Endothelial cell (in vitro differentiated cells): ENCODE measurements around the gene CMIP. TPM values are rescaled to one million over a fixed set of nuclear protein-coding genes. Genes with fewer than 3 reads are reported as not detected.
"Not testable (repeated sequence)": the region's sequence is repeated elsewhere in the genome, so short reads cannot be mapped to it uniquely, and the experiment has no call there.

Source experiments
- DNase-seq: peaks from one replicate; pipeline ENCODE4 v3.0.0; 2021; ENCODE audit warnings: low spot score
- H3K27ac Mint-ChIP-seq: one replicate; pipeline ENCODE4 v1.8.0; 2021; ENCODE audit warnings: mixed read lengths, inconsistent platforms; ENCODE audit not compliant: unreplicated experiment
- H3K27me3 Mint-ChIP-seq: one replicate; pipeline ENCODE4 v1.8.0; 2021; ENCODE audit warnings: mild to moderate bottlenecking, moderate library complexity, mixed read lengths, inconsistent platforms; ENCODE audit not compliant: unreplicated experiment
- H3K36me3 Mint-ChIP-seq: one replicate; pipeline ENCODE4 v1.8.0; 2021; ENCODE audit warnings: mild to moderate bottlenecking, low read depth, mixed read lengths, inconsistent platforms; ENCODE audit not compliant: unreplicated experiment
- H3K4me1 Mint-ChIP-seq: one replicate; pipeline ENCODE4 v1.8.0; 2021; ENCODE audit warnings: mild to moderate bottlenecking, mixed read lengths, inconsistent platforms; ENCODE audit not compliant: unreplicated experiment
- H3K4me3 Mint-ChIP-seq: one replicate; pipeline ENCODE4 v1.8.0; 2021; ENCODE audit warnings: mild to moderate bottlenecking, mixed read lengths, inconsistent platforms; ENCODE audit not compliant: unreplicated experiment
- H3K9me3 Mint-ChIP-seq: one replicate; pipeline ENCODE4 v1.8.0; 2021; ENCODE audit warnings: mixed read lengths, inconsistent platforms; ENCODE audit not compliant: unreplicated experiment
- CTCF ChIP-seq: fragments of 200-600 bp; sonication (generic); IDR thresholded peaks from one replicate; pipeline ENCODE4 v1.5.0; 2021; ENCODE audit warnings: antibody characterized with exemption; ENCODE audit not compliant: unreplicated experiment
- total RNA-seq: library from RNA; stranded (reverse); fragmentation: NEBNext Ultra II Directional; extraction: Animal tissue kit (Norgen Biotek cat#: 25700); gene quantifications from one replicate; pipeline ENCODE4 v1.2.1, GENCODE V29; 2021; ENCODE audit not compliant: unreplicated experiment

Gene CMIP
- total RNA-seq, 1 donor from 2014 or later, result 98.9 TPM

DNA sequence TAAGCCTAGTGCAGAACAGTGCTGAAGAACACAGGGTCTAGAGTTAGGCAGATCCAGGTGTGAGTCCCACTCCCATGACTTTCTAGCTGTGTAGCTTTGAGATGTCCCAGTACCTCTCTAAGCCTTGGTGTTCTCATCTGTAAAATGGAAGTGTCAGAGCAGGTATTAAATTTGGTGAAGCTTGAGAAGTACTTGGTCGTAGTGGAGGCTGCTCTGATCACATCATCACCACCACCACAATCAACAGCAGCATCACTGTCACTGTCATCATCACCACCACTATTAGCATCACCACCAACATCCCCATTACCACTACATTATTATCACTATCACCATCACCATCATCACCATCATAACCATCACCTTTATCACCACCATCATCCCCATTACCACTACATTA lies 132.1 kb downstream of the CMIP start:
- Mint-ChIP-seq H3K9me3 (no peaks in the 10 kb centered on the region), H3K36me3 (no peaks in the 10 kb centered on the region), H3K27ac (no peak overlapping the region), H3K4me1 (peaks cover 3% of the 10 kb centered on the region), H3K27me3 (peaks cover 12% of the 10 kb centered on the region), H3K4me3 (no peak overlapping the region)
- no peak for TF ChIP-seq CTCF
- DNase-seq, result no peak

- H3K27ac Mint-ChIP-seq, result not testable (repeated sequence)
These were observed 132.7 kb downstream of the CMIP start for GRCh38 chr16:81577272-81577671.

DNA sequence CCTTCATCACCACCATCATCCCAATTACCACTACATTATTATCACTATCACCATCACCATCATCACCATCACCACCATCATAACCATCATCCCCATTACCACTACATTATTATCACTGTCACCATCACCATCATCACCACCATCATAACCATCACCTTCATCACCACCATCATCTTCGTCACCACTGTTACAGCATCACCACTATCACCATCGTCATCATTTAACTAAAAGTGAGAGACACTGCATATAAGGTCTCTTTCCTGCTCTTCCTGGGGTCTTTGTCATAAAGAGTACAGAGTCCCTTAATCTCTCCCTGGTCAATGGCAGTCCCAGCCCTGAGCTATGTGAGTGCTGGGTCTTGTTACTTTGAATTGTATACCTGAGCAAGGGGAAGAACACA lies 133.5 kb downstream of the CMIP start:
- peaks cover 4% of the 10 kb centered on the region for H3K36me3 Mint-ChIP-seq
- TF ChIP-seq CTCF, result no peak
- H3K27me3 Mint-ChIP-seq, result peaks cover 11% of the 10 kb centered on the region
- H3K4me1 Mint-ChIP-seq, result peaks cover 8% of the 10 kb centered on the region
- DNase-seq, result no peak
- no peaks in the 10 kb centered on the region for H3K9me3 Mint-ChIP-seq
- H3K27ac Mint-ChIP-seq, result no peak overlapping the region
- H3K4me3 Mint-ChIP-seq, result no peak overlapping the region

More at GRCh38 chr16:81577272-81577671, 132.7 kb downstream of the CMIP start:
- not testable (repeated sequence) for H3K4me1 Mint-ChIP-seq, H3K36me3 Mint-ChIP-seq, H3K4me3 Mint-ChIP-seq, H3K9me3 Mint-ChIP-seq, DNase-seq
- H3K27me3 Mint-ChIP-seq, result peaks cover 12% of the 10 kb centered on the region

- H3K36me3 Mint-ChIP-seq, result peaks cover 9% of the 10 kb centered on the region
- H3K27me3 Mint-ChIP-seq, result peaks cover 16% of the 10 kb centered on the region
- no peak overlapping the region for H3K27ac Mint-ChIP-seq
- no peak for DNase-seq
- peaks cover 8% of the 10 kb centered on the region for H3K4me1 Mint-ChIP-seq
- H3K4me3 Mint-ChIP-seq, result no peak overlapping the region
- no peaks in the 10 kb centered on the region for H3K9me3 Mint-ChIP-seq
- TF ChIP-seq CTCF, result no peak
These were observed 134.2 kb downstream of the CMIP start for GRCh38 chr16:81578636-81579413.

- Mint-ChIP-seq H3K4me3 (no peak overlapping the region), H3K36me3 (peaks cover 10% of the 10 kb centered on the region), H3K27ac (no peak overlapping the region), H3K4me1 (peaks cover 11% of the 10 kb centered on the region), H3K27me3 (peaks cover 23% of the 10 kb centered on the region), H3K9me3 (no peaks in the 10 kb centered on the region)
- no peak for TF ChIP-seq CTCF
- no peak for DNase-seq
These were observed 136.5 kb downstream of the CMIP start for GRCh38 chr16:81581107-81581506.
